Breast epithelium (tissue), 4 donors: ENCODE results near the gene PAPOLB. TPM values are rescaled to one million over a fixed set of nuclear protein-coding genes. Genes with fewer than 3 reads are reported as not detected.

ENCODE experiments used
- DNase-seq, 2 donors: peaks; one replicate each; pipeline ENCODE4 v3.0.0-alpha.2; 2019; ENCODE audit warnings: low spot score in 2 of 2
- H3K27ac ChIP-seq, 2 donors: fragments of 200-600 bp; sonication (generic) in 1 of 2; one replicate each; pipeline ENCODE4 v1.5.1; 2016 to 2019; ENCODE audit warnings: mild to moderate bottlenecking in 1 of 2
- H3K27me3 ChIP-seq, 2 donors: fragments of 200-600 bp; sonication (generic) in 1 of 2; one replicate each; pipeline versions ENCODE4 v1.5.1 to v1.6.0; 2017 to 2019; ENCODE audit warnings: control low read depth in 1 of 2, mild to moderate bottlenecking in 1 of 2
- H3K36me3 ChIP-seq: fragments of 200-600 bp; one replicate; pipeline ENCODE4 v1.5.1; 2019
- H3K4me1 ChIP-seq, 2 donors: fragments of 200-600 bp; sonication (generic); one replicate each; pipeline ENCODE4 v1.5.1; 2016 to 2019; ENCODE audit warnings: control low read depth in 1 of 2
- H3K4me3 ChIP-seq, 3 donors: fragments of 200-600 bp; sonication (generic); 1 replicate in 2 of 3; 2 replicates in 1 of 3; pipeline ENCODE4 v1.5.1; 2016 to 2019; ENCODE audit warnings: mild to moderate bottlenecking in 3 of 3, moderate library complexity in 2 of 3
- H3K9me3 ChIP-seq, 2 donors: fragments of 200-600 bp; sonication (generic) in 1 of 2; one replicate each; pipeline ENCODE4 v1.5.1; 2016 to 2019; ENCODE audit warnings: control low read depth in 1 of 2
- POLR2A ChIP-seq: fragments of 450-650 bp; IDR thresholded peaks from one replicate; pipeline ENCODE4 v1.6.1; 2016; ENCODE audit warnings: antibody characterized with exemption, mild to moderate bottlenecking, moderate library complexity
- POLR2AphosphoS5 ChIP-seq, 3 donors: sonication (generic); formaldehyde crosslinking; IDR thresholded peaks; one replicate each; pipeline ENCODE4 v1.6.1; 2017; ENCODE audit warnings: antibody characterized with exemption in 3 of 3
- intact Hi-C: fragments of 100-400 bp; cut with DNase I; formaldehyde crosslinking; loops from one replicate; pipeline ENCODE4 v1.15.1; 2023; ENCODE audit warnings: low total_unique reads
- total RNA-seq, 3 donors: library from RNA; depleted of rRNA; stranded (reverse); fragments of >200 nt; gene quantifications; one replicate each; pipeline ENCODE4 v1.1.0, GENCODE V29; 2016
- TF ChIP-seq, protein P1 (sequence below), 3 donors: fragments of 450-650 bp; IDR thresholded peaks; one replicate each; pipeline ENCODE4 v1.5.1; 2016 to 2017; ENCODE audit warnings: antibody characterized with exemption in 3 of 3, mild to moderate bottlenecking in 3 of 3, moderate library complexity in 3 of 3

PAPOLB gene
- total RNA-seq, 3 donors from 2014 or later: 0.15 to 0.48 (median 0.33) TPM

DNA sequence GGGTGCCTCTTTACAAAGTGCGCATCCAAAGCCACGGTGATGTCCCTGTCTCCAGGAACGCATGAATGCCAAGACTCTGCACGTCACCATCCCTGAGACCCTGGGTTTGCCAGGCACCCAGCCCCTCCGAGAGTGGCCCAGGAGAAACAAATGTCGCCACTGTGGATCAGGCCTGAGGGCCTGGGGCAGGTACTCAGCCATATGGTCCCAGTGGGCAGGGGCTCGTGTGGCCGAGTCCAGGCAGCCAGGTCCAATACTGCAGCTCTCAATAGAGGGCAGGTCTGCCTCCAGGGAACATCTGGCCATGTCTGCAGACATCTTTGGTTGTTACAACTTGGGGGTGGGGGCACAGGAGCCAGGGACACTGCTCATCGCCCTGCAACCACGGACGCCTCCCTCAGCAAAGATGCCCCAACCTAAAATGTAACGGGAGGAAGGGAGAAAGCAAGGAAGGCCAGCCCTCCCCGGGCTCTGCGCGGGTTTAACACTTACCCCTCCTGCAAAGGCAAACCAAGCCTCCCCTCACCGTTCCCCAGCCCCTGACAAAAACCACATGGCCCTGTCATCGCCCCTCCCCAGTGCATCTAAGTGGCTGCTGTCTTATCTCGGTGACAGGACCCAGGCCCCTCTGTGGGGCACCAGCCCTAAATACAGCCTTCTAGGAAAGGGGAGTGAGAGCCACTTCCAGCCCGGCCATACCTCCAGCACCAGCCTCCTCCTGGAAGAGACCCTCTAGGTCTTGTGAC lies 10.3 kb upstream of the PAPOLB start:
- intact Hi-C loops: no loop called here
- TF ChIP-seq POLR2A (no peak), POLR2AphosphoS5 (IDR thresholded peaks at IDR 0.05) (no peak)
- TF ChIP-seq, protein P1, sequence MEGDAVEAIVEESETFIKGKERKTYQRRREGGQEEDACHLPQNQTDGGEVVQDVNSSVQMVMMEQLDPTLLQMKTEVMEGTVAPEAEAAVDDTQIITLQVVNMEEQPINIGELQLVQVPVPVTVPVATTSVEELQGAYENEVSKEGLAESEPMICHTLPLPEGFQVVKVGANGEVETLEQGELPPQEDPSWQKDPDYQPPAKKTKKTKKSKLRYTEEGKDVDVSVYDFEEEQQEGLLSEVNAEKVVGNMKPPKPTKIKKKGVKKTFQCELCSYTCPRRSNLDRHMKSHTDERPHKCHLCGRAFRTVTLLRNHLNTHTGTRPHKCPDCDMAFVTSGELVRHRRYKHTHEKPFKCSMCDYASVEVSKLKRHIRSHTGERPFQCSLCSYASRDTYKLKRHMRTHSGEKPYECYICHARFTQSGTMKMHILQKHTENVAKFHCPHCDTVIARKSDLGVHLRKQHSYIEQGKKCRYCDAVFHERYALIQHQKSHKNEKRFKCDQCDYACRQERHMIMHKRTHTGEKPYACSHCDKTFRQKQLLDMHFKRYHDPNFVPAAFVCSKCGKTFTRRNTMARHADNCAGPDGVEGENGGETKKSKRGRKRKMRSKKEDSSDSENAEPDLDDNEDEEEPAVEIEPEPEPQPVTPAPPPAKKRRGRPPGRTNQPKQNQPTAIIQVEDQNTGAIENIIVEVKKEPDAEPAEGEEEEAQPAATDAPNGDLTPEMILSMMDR (IDR thresholded peaks at IDR 0.05): no peak
- Histone ChIP-seq H3K36me3 (no peaks in the 10 kb centered on the region), H3K4me1 (no peaks in the 10 kb centered on the region), H3K9me3 (peaks cover 0 to 9% of the 10 kb centered on the region in 2 donors), H3K27ac (no peak overlapping the region), H3K4me3 (no peak overlapping the region), H3K27me3 (no peaks in the 10 kb centered on the region)
- DNase-seq: peak in 1 of 2 donors; percentile 15

DNA sequence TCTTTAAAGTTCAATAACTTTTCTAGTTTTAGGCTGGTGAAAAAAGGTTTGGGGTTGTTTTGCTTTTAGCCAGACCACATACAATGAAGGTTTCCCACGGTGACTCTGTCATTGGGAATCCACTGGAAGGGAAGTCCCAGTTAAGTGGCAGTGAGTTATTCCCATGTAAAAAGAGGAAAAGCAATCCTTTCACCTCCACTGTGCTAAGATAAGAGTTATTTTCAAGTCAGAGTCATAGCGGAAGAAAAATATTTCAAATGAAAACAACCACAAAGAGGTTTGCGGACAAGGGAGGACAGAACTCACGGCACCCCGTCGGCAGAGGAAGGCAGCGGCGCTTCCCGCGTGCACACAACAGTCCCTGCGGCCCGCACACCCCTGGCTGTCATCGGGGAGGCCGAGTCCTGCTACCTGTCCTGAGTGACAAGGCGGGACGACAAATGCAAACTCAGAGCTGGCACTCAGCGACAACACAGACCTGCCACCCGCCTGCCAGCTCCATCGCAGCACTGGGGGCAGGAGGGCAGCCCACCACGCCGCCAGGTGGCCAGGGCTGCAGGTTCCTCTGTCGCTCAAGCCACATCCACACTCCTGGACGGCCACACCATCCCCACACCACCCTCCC lies 9.3 kb upstream of the PAPOLB start:
- H3K9me3 ChIP-seq: peaks cover 0 to 9% of the 10 kb centered on the region in 2 donors
- H3K4me3 ChIP-seq: no peak overlapping the region
- no peaks in the 10 kb centered on the region for H3K27me3 ChIP-seq
- H3K27ac ChIP-seq: no peak overlapping the region
- intact Hi-C loops: no loop called here
- no peaks in the 10 kb centered on the region for H3K4me1 ChIP-seq
- no peak for DNase-seq
- no peak for TF ChIP-seq POLR2AphosphoS5 (IDR thresholded peaks at IDR 0.05)
- TF ChIP-seq POLR2A: no peak
- TF ChIP-seq, protein P1 (IDR thresholded peaks at IDR 0.05): no peak
- no peaks in the 10 kb centered on the region for H3K36me3 ChIP-seq

DNA sequence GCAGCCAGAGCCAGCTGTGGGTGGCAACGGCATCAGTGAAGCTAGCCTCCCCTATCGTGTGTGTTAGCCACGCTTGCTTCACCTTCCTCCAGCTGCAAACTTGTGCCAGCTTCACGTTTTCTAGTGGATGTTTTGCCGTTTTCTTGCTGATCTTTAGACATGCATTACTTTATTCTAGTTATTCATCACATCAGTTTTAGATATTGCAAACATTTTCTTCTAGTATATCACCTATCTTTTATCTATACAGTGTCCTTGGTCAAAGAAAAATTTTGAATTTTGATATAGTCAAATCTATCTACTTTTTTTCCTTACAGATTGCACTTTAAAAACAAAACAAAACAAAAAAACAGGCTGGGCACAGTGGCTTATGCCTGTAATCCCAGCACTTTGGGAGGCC lies 6.7 kb upstream of the PAPOLB start:
- H3K4me3 ChIP-seq: no peak overlapping the region
- DNase-seq: no peak
- H3K4me1 ChIP-seq: no peaks in the 10 kb centered on the region
- H3K27me3 ChIP-seq: no peaks in the 10 kb centered on the region
- TF ChIP-seq POLR2AphosphoS5 (IDR thresholded peaks at IDR 0.05) (no peak), POLR2A (no peak)
- TF ChIP-seq, protein P1 (IDR thresholded peaks at IDR 0.05): no peak
- intact Hi-C loops: no loop called here
- H3K27ac ChIP-seq: no peak overlapping the region
- peaks cover 0 to 9% of the 10 kb centered on the region in 2 donors for H3K9me3 ChIP-seq
- H3K36me3 ChIP-seq: no peaks in the 10 kb centered on the region

DNA sequence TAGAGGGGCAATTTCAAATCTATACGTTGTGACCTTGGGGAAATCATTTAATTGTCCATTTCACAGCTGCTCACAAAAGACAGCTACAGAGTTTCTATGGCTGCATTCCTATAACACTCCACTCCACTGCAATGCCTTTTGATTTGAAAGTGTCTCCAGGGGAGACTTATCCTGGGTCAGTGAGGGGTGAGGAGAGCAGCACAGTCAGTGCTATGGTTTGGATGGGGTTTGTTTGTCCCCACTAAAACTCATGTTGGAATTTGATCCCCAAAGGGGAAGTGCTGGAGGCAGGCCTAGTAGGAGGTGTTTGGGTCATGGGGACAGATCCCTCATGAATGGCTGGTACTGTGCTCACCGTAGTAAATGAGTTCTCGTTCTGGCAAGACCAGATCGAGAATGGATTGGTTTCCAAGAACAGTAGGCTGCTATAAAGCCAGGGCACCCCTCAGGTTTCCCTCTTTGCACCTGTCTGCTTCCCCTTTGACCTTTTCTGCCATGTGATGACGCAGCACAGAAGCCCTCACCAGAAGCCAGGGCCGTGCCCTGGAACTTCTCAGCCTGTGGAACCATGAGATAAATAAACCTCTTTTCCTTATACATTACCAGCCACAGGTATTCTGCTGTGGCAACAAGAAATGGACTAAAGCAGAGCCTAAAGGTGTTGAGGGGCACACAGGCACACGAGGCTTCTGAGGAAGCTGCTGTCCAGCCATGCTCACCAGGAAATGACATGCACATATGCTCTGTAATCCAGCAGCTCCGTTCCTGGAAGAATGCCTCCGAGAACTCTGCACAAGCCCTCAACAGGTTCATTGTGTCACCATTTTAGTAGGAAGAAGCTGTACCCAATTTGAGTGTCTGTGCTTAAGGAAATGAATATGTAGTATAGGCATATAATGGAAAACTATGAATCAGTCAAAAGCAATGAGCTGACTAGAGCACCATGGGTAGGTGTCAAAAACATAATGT lies 5.0 kb upstream of the PAPOLB start:
- intact Hi-C loops: no loop called here
- TF ChIP-seq, protein P1 (IDR thresholded peaks at IDR 0.05): no peak
- TF ChIP-seq POLR2AphosphoS5 (IDR thresholded peaks at IDR 0.05) (no peak), POLR2A (no peak)
- DNase-seq: no peak
- Histone ChIP-seq H3K27me3 (peaks cover 0 to 8% of the 10 kb centered on the region in 2 donors), H3K4me3 (no peak overlapping the region), H3K27ac (no peak overlapping the region), H3K9me3 (peaks cover 5 to 9% of the 10 kb centered on the region in 2 donors), H3K4me1 (no peaks in the 10 kb centered on the region), H3K36me3 (no peaks in the 10 kb centered on the region)
